ENCODE data around the gene KRTAP13-3. TPM values are rescaled to one million over a fixed set of nuclear protein-coding genes. Genes with fewer than 3 reads are reported as not detected.

Gene KRTAP13-3
- total RNA-seq, 1 donor from 2014 or later, result not detected

- TF ChIP-seq CTCF (IDR thresholded peaks at IDR 0.05; ENCODE audit: unreplicated experiment), result no peak
- H3K9me3 Mint-ChIP-seq (ENCODE audit: low read depth), result peaks cover 7% of the 10 kb centered on the region
- no peak for DNase-seq (ENCODE audit: low spot score, unreplicated experiment)
- no peak overlapping the region for H3K27ac Mint-ChIP-seq
- H3K4me3 Mint-ChIP-seq (ENCODE audit: low read depth), result no peak overlapping the region
- no peaks in the 10 kb centered on the region for H3K27me3 Mint-ChIP-seq
- H3K36me3 Mint-ChIP-seq (ENCODE audit: insufficient read depth), result no peaks in the 10 kb centered on the region
- no peaks in the 10 kb centered on the region for H3K4me1 Mint-ChIP-seq (ENCODE audit: low read depth)
Measured at GRCh38 chr21:30391492-30392025, 34.2 kb downstream of the KRTAP13-3 start.

GRCh38 chr21:30382201-30382600 is 43.5 kb downstream of the KRTAP13-3 start:
- no peak for DNase-seq (ENCODE audit: low spot score, unreplicated experiment)
- Mint-ChIP-seq H3K4me1 (ENCODE audit: low read depth) (no peaks in the 10 kb centered on the region), H3K27me3 (no peaks in the 10 kb centered on the region), H3K36me3 (ENCODE audit: insufficient read depth) (no peaks in the 10 kb centered on the region), H3K27ac (no peak overlapping the region), H3K9me3 (ENCODE audit: low read depth) (no peaks in the 10 kb centered on the region), H3K4me3 (ENCODE audit: low read depth) (no peak overlapping the region)
- TF ChIP-seq CTCF (IDR thresholded peaks at IDR 0.05; ENCODE audit: unreplicated experiment), result no peak

Other genes starting within 250 kb of the KRTAP13-3 start
- gene CLDN8, start 209.8 kb downstream of the KRTAP13-3 start, total RNA-seq, result not detected in 2 replicates
- gene KRTAP24-1, start 143.0 kb downstream of the KRTAP13-3 start, total RNA-seq, result not detected in 2 replicates
- not detected in 2 replicates for gene KRTAP25-1, start 136.4 kb downstream of the KRTAP13-3 start, total RNA-seq
- not detected in 2 replicates for gene KRTAP26-1, start 105.6 kb downstream of the KRTAP13-3 start, total RNA-seq
- not detected in 2 replicates for gene KRTAP27-1, start 88.2 kb downstream of the KRTAP13-3 start, total RNA-seq
- not detected in 2 replicates for gene KRTAP23-1, start 77.3 kb downstream of the KRTAP13-3 start, total RNA-seq
- gene KRTAP13-2, start 53.7 kb downstream of the KRTAP13-3 start, total RNA-seq, result not detected in 2 replicates
- gene KRTAP13-1, start 29.9 kb downstream of the KRTAP13-3 start, total RNA-seq, result not detected in 2 replicates
- not detected in 2 replicates for gene KRTAP13-4, start 4.3 kb upstream of the KRTAP13-3 start, total RNA-seq
- gene KRTAP15-1, start 14.3 kb upstream of the KRTAP13-3 start, total RNA-seq, result not detected in 2 replicates
- not detected in 2 replicates for gene KRTAP19-1, start 54.4 kb upstream of the KRTAP13-3 start, total RNA-seq
- not detected in 2 replicates for gene KRTAP19-2, start 61.5 kb upstream of the KRTAP13-3 start, total RNA-seq
- gene KRTAP19-3, start 66.1 kb upstream of the KRTAP13-3 start, total RNA-seq, result not detected in 2 replicates
- gene KRTAP19-4, start 71.2 kb upstream of the KRTAP13-3 start, total RNA-seq, result not detected in 2 replicates
- not detected in 2 replicates for gene KRTAP19-5, start 76.2 kb upstream of the KRTAP13-3 start, total RNA-seq
- not detected in 2 replicates for gene KRTAP19-6, start 115.9 kb upstream of the KRTAP13-3 start, total RNA-seq
- not detected in 2 replicates for gene KRTAP19-7, start 135.4 kb upstream of the KRTAP13-3 start, total RNA-seq
- gene KRTAP22-2, start 164.5 kb upstream of the KRTAP13-3 start, total RNA-seq, result not detected in 2 replicates
- gene KRTAP6-3, start 166.5 kb upstream of the KRTAP13-3 start, total RNA-seq, result not detected in 2 replicates
- gene KRTAP6-2, start 173.0 kb upstream of the KRTAP13-3 start, total RNA-seq, result not detected in 2 replicates
- not detected in 2 replicates for gene KRTAP22-1, start 175.2 kb upstream of the KRTAP13-3 start, total RNA-seq
- not detected in 2 replicates for gene KRTAP6-1, start 188.0 kb upstream of the KRTAP13-3 start, total RNA-seq
- gene KRTAP20-1, start 190.5 kb upstream of the KRTAP13-3 start, total RNA-seq, result not detected in 2 replicates
- gene KRTAP20-4, start 194.7 kb upstream of the KRTAP13-3 start, total RNA-seq, result not detected in 2 replicates
- not detected in 2 replicates for gene KRTAP20-2, start 209.3 kb upstream of the KRTAP13-3 start, total RNA-seq
- not detected in 2 replicates for gene KRTAP20-3, start 216.9 kb upstream of the KRTAP13-3 start, total RNA-seq

All from progenitor cell of endocrine pancreas (in vitro differentiated cells).